K562 (cell line): ENCODE results near the gene STON1. TPM values are rescaled to one million over a fixed set of nuclear protein-coding genes. Genes with fewer than 3 reads are reported as not detected.

Source experiments
- ARID3A ChIP-seq: IDR thresholded peaks from 2 replicates; pipeline ENCODE4 v1.6.1; 2012; ENCODE audit warnings: low read depth, low read length, improper control_type of control experiment, borderline replicate concordance
- ARNT ChIP-seq, 2 experiments: fragments of 450-650 bp; IDR thresholded peaks; 2 replicates each; pipeline ENCODE4 v1.6.1; 2016; ENCODE audit warnings: mild to moderate bottlenecking in 1 of 2
- CHAMP1 ChIP-seq: fragments of 450-650 bp; IDR thresholded peaks from 2 replicates; pipeline ENCODE4 v1.6.1; 2016; ENCODE audit warnings: mild to moderate bottlenecking
- CTCF ChIP-seq, 3 experiments: IDR thresholded peaks in 2 of 3; conservative IDR thresholded peaks in 1 of 3; 2 replicates each; pipeline ENCODE4 v1.5.1; 2011 to 2012; ENCODE audit warnings: low read length in 3 of 3, mild to moderate bottlenecking in 3 of 3, control low read depth in 2 of 3, improper control_type of control experiment in 1 of 3, inconsistent platforms in 1 of 3, low read depth in 1 of 3, mixed read lengths in 1 of 3, moderate library complexity in 1 of 3; ENCODE audit not compliant: insufficient read depth in 2 of 3
- EHMT2 ChIP-seq: fragments of 450-650 bp; IDR thresholded peaks from 2 replicates; pipeline ENCODE4 v1.6.1; 2018; ENCODE audit warnings: antibody characterized with exemption
- HES1 ChIP-seq: fragments of 450-650 bp; IDR thresholded peaks from 2 replicates; pipeline ENCODE4 v1.6.1; 2016; ENCODE audit warnings: low read depth, mild to moderate bottlenecking, moderate library complexity
- HMGN3 ChIP-seq: IDR thresholded peaks from 2 replicates; pipeline ENCODE4 v1.6.1; 2011; ENCODE audit warnings: borderline replicate concordance, low read depth, mild to moderate bottlenecking, mixed read lengths, low read length; ENCODE audit not compliant: insufficient read length; ENCODE audit errors: extremely low read depth
- KDM1A ChIP-seq, 2 experiments: fragments of 450-650 bp; IDR thresholded peaks; 2 replicates each; pipeline ENCODE4 v1.6.1; 2016; ENCODE audit warnings: mild to moderate bottlenecking in 2 of 2
- LCOR ChIP-seq: sonication (generic); formaldehyde crosslinking; IDR thresholded peaks from 2 replicates; pipeline ENCODE4 v1.8.0; 2022; ENCODE audit warnings: mild to moderate bottlenecking, missing genetic modification reagents
- MYBL2 ChIP-seq, 2 experiments: fragments of 450-650 bp in 1 of 2; sonication (generic) in 1 of 2; formaldehyde crosslinking in 1 of 2; IDR thresholded peaks; 2 replicates each; pipeline versions ENCODE4 v1.6.1 to v1.8.1; 2017 to 2022; ENCODE audit warnings: borderline replicate concordance in 1 of 2, inconsistent platforms in 1 of 2, low read depth in 1 of 2, mild to moderate bottlenecking in 1 of 2, missing genetic modification reagents in 1 of 2, moderate library complexity in 1 of 2
- PHB2 ChIP-seq: fragments of 450-650 bp; IDR thresholded peaks from 2 replicates; pipeline ENCODE4 v1.6.1; 2017; ENCODE audit warnings: low read depth
- PREB ChIP-seq: sonication (generic); formaldehyde crosslinking; IDR thresholded peaks from 2 replicates; pipeline ENCODE4 v1.8.1; 2023; ENCODE audit warnings: mild to moderate bottlenecking, missing genetic modification reagents
- SAFB ChIP-seq: fragments of 200-400 bp; formaldehyde crosslinking; IDR thresholded peaks from 2 replicates; pipeline ENCODE4 v1.6.1; 2017; ENCODE audit warnings: low read depth, low read length, borderline replicate concordance
- SETDB1 ChIP-seq: IDR thresholded peaks from one replicate; pipeline ENCODE4 v1.6.1; 2012; ENCODE audit warnings: low read length, control low read depth, inconsistent platforms
- SPI1 ChIP-seq: IDR thresholded peaks from 2 replicates; pipeline ENCODE4 v1.6.1; 2011; ENCODE audit warnings: low read depth, low read length, control low read depth, borderline replicate concordance
- TAL1 ChIP-seq: fragments of 450-650 bp; IDR thresholded peaks from 2 replicates; pipeline ENCODE4 v1.6.1; 2016; ENCODE audit warnings: mild to moderate bottlenecking
- VEZF1 ChIP-seq: fragments of 200-800 bp; sonication (Bioruptor generic); IDR thresholded peaks from 2 replicates; pipeline ENCODE4 v1.6.1; 2017; ENCODE audit warnings: missing genetic modification characterization, missing compliant biosample characterization
- ZNF24 ChIP-seq: fragments of 450-650 bp; IDR thresholded peaks from 2 replicates; pipeline ENCODE4 v1.6.1; 2016
- polyA plus RNA-seq, 8 experiments: library from polyadenylated mRNA; depleted of rRNA in 4 of 8; stranded (reverse) in 5 of 8; unstranded in 3 of 8; fragments of >200 nt; fragmentation: Nextera tagmentation in 2 of 8; fragmentation: Illumina TruSeq in 1 of 8; extraction: Ambion mirVana in 2 of 8; extraction: Trizol in 1 of 8; gene quantifications; 2 replicates each; pipeline versions ENCODE4 v1.2.1 to v1.2.3, GENCODE V29; 2011 to 2014; ENCODE audit warnings: inconsistent platforms in 1 of 8, missing spikeins in 1 of 8
- total RNA-seq, 7 experiments: library from RNA; depleted of rRNA in 6 of 7; stranded (reverse); fragments of >200 nt in 6 of 7; fragmentation: Illumina TruSeq in 2 of 7; extraction: Trizol in 2 of 7; gene quantifications; 2 replicates each; pipeline versions ENCODE4 v1.2.1 to v1.2.3, GENCODE V29; 2011 to 2021; ENCODE audit warnings: low replicate concordance in 1 of 7

Gene STON1
- total and polyA plus RNA-seq, 9 of the 15 experiments (the other 6 are each of a cell fraction or from before 2014, with no cell fraction given): 0.07 to 1.2 (median 0.55) TPM

GRCh38 chr2:48605482-48606175 is 75.7 kb downstream of the STON1 start (continued):
- TF ChIP-seq CTCF (IDR thresholded peaks at IDR 0.05 in 2 of 3, conservative IDR thresholded peaks at IDR 0.05 in 1 of 3; ENCODE audit: insufficient read depth in 2 of 3, low read depth in 1 of 3, low read length in 3 of 3): no peak
- TF ChIP-seq TAL1: peak; percentile 95
- peak; percentile 40; the same call in 1 of the 2 replicates for TF ChIP-seq MYBL2 (IDR thresholded peaks at IDR 0.05; ENCODE audit: low read depth)
- TF ChIP-seq MYBL2 (CRISPR knock-in tag; IDR thresholded peaks at IDR 0.05; ENCODE audit: borderline replicate concordance): no peak
- peak; percentile 32; the same call in 1 of the 2 replicates for TF ChIP-seq HES1
- no peak for TF ChIP-seq SAFB
- TF ChIP-seq PHB2: peak; percentile 74
- no peak for TF ChIP-seq PREB
- TF ChIP-seq VEZF1 (CRISPR knock-in tag): peak; percentile 59
- TF ChIP-seq EHMT2: peak; percentile 88
- TF ChIP-seq LCOR (CRISPR knock-in tag): peak; percentile 57; the same call in 1 of the 2 replicates
- peak; percentile 85 to 93 for TF ChIP-seq ARNT (IDR thresholded peaks at IDR 0.05)
- peak; percentile 71 for TF ChIP-seq SPI1
- peak; percentile 36 for TF ChIP-seq HMGN3
- peak; percentile 99 for TF ChIP-seq ARID3A
- peak in 1 of 2 experiments; percentile 65; a peak in 2 of 4 replicates for TF ChIP-seq KDM1A (IDR thresholded peaks at IDR 0.05)
- TF ChIP-seq ZNF24: peak; percentile 94
- TF ChIP-seq CHAMP1: peak; percentile 87
- no peak for TF ChIP-seq SETDB1
